NB4 (cell line): ENCODE data around the gene FLT4.

Source experiments
- CTCF ChIP-seq: IDR thresholded peaks from one replicate; pipeline ENCODE4 v1.5.1; 2012; ENCODE audit warnings: low read depth, low read length
- MAX ChIP-seq: IDR thresholded peaks from 2 replicates; pipeline ENCODE4 v1.6.1; 2011; ENCODE audit warnings: low read depth, low read length
- POLR2A ChIP-seq: IDR thresholded peaks from 2 replicates; pipeline ENCODE4 v1.6.1; 2011; ENCODE audit warnings: mild to moderate bottlenecking; ENCODE audit not compliant: insufficient read length; ENCODE audit errors: extremely low read depth

- no peak for TF ChIP-seq CTCF
- no peak for TF ChIP-seq POLR2A
- no peak for TF ChIP-seq MAX
Observed at GRCh38 chr5:180589771-180590542, 59.4 kb downstream of the FLT4 start.
